GM12872 (cell line): ENCODE measurements around the gene UFSP2.

Experiments used
- CTCF ChIP-seq: IDR thresholded peaks from 3 replicates; pipeline ENCODE4 v1.5.1; 2011; ENCODE audit warnings: low read depth, mild to moderate bottlenecking, low read length, moderate library complexity; ENCODE audit not compliant: insufficient read depth

Gene UFSP2

GRCh38 chr4:185395238-185395955, 30.4 kb downstream of the UFSP2 start, which contains the start of gene LRP2BP:
TSS of gene LRP2BP (minus strand) at chr4:185395924. CDS start at chr4:185378186, 17,738 bp downstream.
- no peak for TF ChIP-seq CTCF

GRCh38 chr4:185394568-185395237, 31.1 kb downstream of the UFSP2 start:
- no peak for TF ChIP-seq CTCF

GRCh38 chr4:185392156-185392555, 33.6 kb downstream of the UFSP2 start:
- TF ChIP-seq CTCF, result no peak

- no peak for TF ChIP-seq CTCF
Measured at GRCh38 chr4:185390941-185391340, 34.8 kb downstream of the UFSP2 start.

- no peak for TF ChIP-seq CTCF
Measured at GRCh38 chr4:185387957-185388356, 37.8 kb downstream of the UFSP2 start.

GRCh38 chr4:185384930-185385331, 40.8 kb downstream of the UFSP2 start:
- no peak for TF ChIP-seq CTCF

- TF ChIP-seq CTCF, result no peak
Measured at GRCh38 chr4:185384061-185384460, 41.7 kb downstream of the UFSP2 start.
